Measurements from ENCODE around the gene SMARCAL1. TPM values are rescaled to one million over a fixed set of nuclear protein-coding genes. Genes with fewer than 3 reads are reported as not detected.
A peak's percentile ranks its signal among the peaks of the same experiment; 100 is the strongest.

SMARCAL1 gene
- total RNA-seq, 1 experiment from 2014 or later: 26.4 TPM

DNA sequence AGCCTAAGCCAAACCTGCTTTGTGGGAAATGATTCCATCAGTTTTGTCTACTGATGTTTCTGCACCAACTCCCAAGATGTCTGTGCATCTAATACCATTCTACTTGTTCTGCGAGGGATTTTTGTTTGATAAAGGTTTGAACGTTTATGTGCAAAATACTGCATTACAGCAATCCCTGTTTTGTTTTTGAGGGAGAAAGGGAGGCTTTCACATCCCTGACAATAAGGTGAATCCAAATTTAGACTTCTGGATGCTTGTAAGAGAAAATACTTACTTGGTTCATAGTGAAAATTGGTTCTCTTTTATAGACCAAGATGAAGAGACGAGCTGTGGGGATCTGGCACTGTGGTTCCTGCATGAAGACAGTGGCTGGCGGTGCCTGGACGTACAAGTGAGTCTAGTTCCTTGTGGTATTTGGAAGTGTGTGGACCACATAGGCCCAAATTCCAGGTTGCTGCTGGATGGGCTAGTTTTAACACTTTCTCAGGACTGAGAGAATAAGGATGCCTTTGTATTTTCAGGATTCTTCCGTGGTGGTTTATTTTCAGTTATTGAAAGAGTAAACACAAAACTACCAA lies 87.4 kb downstream of the SMARCAL1 start:
- CTCF ChIA-PET: no interaction called here

DNA sequence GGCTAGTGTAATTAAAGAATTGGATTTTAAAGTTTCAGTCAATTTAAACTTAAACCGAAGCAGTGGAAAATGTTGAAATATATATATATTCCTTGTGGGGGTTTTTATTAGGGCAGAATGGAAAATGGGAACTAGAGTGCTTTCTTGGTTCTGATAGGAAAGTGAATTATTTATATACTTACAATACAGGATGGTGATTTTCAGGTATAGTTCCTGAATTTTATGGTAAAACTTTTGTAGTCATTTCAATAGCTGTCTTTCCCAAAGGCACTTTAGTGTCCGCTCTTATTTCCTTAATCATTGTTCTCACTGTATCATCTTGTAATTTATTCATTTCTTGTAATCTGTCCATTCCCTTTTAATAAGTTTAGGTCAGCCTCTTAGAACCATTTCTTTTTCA lies 88.3 kb downstream of the SMARCAL1 start:
- Histone ChIP-seq H3K27me3 (ENCODE audit: control insufficient read depth, insufficient read depth, low read length) (no peaks in the 10 kb centered on the region), H3K36me3 (ENCODE audit: control insufficient read depth, insufficient read depth, low read length) (peaks cover 38% of the 10 kb centered on the region), H3K27ac (ENCODE audit: low read length) (peak overlapping the region; percentile 98), H3K4me1 (ENCODE audit: control insufficient read depth, insufficient read depth, low read length) (peaks cover 20% of the 10 kb centered on the region), H3K4me3 (ENCODE audit: low read depth in 2 of 2, low read length in 2 of 2) (peak overlapping the region; percentile 89 to 93), H3K9me3 (ENCODE audit: control insufficient read depth, insufficient read depth, low read depth, low read length) (no peaks in the 10 kb centered on the region)
- ChIA-PET POLR2A (interaction anchor here (0.6 kb wide), 2 partner anchors 169 to 244 kb away, joined by 6 to 7 read pairs; no protein-coding TSS in a partner anchor), CTCF (no interaction called here)
- ATAC-seq (no peak), DNase-seq (ENCODE audit: low read depth, low spot score) (no peak)
- intact Hi-C loops (cut with micrococcal nuclease; ENCODE audit: unreplicated experiment) (no loop called here), in situ Hi-C loops (cut with HindIII; ENCODE audit: low pct_unique_long_range_greater_than_20kb, low sequenced_read_pairs) (no loop called here)
- TF ChIP-seq TCF7L2 (IDR thresholded peaks at IDR 0.05; ENCODE audit: low read depth, low read length): no peak
- TF ChIP-seq, protein P1, sequence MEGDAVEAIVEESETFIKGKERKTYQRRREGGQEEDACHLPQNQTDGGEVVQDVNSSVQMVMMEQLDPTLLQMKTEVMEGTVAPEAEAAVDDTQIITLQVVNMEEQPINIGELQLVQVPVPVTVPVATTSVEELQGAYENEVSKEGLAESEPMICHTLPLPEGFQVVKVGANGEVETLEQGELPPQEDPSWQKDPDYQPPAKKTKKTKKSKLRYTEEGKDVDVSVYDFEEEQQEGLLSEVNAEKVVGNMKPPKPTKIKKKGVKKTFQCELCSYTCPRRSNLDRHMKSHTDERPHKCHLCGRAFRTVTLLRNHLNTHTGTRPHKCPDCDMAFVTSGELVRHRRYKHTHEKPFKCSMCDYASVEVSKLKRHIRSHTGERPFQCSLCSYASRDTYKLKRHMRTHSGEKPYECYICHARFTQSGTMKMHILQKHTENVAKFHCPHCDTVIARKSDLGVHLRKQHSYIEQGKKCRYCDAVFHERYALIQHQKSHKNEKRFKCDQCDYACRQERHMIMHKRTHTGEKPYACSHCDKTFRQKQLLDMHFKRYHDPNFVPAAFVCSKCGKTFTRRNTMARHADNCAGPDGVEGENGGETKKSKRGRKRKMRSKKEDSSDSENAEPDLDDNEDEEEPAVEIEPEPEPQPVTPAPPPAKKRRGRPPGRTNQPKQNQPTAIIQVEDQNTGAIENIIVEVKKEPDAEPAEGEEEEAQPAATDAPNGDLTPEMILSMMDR (IDR thresholded peaks at IDR 0.05): no peak
- TF ChIP-seq, protein P2, sequence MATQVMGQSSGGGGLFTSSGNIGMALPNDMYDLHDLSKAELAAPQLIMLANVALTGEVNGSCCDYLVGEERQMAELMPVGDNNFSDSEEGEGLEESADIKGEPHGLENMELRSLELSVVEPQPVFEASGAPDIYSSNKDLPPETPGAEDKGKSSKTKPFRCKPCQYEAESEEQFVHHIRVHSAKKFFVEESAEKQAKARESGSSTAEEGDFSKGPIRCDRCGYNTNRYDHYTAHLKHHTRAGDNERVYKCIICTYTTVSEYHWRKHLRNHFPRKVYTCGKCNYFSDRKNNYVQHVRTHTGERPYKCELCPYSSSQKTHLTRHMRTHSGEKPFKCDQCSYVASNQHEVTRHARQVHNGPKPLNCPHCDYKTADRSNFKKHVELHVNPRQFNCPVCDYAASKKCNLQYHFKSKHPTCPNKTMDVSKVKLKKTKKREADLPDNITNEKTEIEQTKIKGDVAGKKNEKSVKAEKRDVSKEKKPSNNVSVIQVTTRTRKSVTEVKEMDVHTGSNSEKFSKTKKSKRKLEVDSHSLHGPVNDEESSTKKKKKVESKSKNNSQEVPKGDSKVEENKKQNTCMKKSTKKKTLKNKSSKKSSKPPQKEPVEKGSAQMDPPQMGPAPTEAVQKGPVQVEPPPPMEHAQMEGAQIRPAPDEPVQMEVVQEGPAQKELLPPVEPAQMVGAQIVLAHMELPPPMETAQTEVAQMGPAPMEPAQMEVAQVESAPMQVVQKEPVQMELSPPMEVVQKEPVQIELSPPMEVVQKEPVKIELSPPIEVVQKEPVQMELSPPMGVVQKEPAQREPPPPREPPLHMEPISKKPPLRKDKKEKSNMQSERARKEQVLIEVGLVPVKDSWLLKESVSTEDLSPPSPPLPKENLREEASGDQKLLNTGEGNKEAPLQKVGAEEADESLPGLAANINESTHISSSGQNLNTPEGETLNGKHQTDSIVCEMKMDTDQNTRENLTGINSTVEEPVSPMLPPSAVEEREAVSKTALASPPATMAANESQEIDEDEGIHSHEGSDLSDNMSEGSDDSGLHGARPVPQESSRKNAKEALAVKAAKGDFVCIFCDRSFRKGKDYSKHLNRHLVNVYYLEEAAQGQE (IDR thresholded peaks at IDR 0.05; ENCODE audit: insufficient read depth in 1 of 2, low read depth in 2 of 2, low read length in 1 of 2): no peak
- no peak for TF ChIP-seq SIN3A (IDR thresholded peaks at IDR 0.05; ENCODE audit: borderline replicate concordance, insufficient read depth, low read depth, low read length)
- TF ChIP-seq POLR2AphosphoS5 (IDR thresholded peaks at IDR 0.05; ENCODE audit: low read depth, low read length): no peak
- BruUV-seq (replicated peaks): no TSS peak

More for the DNA sequence above, 87.4 kb downstream of the SMARCAL1 start:
- BruUV-seq (replicated peaks): TSS peak; percentile 81
- no peaks in the 10 kb centered on the region for H3K9me3 ChIP-seq (ENCODE audit: control insufficient read depth, insufficient read depth, low read depth, low read length)
- POLR2A ChIA-PET: interaction anchor here (0.5 kb wide), 1 partner anchor 41 kb away, joined by 8 read pairs; no protein-coding TSS in a partner anchor
- DNase-seq (ENCODE audit: low read depth, low spot score) (no peak), ATAC-seq (no peak)
- no peaks in the 10 kb centered on the region for H3K27me3 ChIP-seq (ENCODE audit: control insufficient read depth, insufficient read depth, low read length)
- H3K27ac ChIP-seq (ENCODE audit: low read length): peak overlapping the region; percentile 98
- H3K4me1 ChIP-seq (ENCODE audit: control insufficient read depth, insufficient read depth, low read length): peaks cover 20% of the 10 kb centered on the region
- TF ChIP-seq TCF7L2 (IDR thresholded peaks at IDR 0.05; ENCODE audit: low read depth, low read length): no peak
- TF ChIP-seq SIN3A (IDR thresholded peaks at IDR 0.05; ENCODE audit: borderline replicate concordance, insufficient read depth, low read depth, low read length): no peak
- 0 out of 2 replicates have a peak, but pooled peaks have one; percentile 6 for TF ChIP-seq POLR2AphosphoS5 (IDR thresholded peaks at IDR 0.05; ENCODE audit: low read depth, low read length)
- in situ Hi-C loops (cut with HindIII; ENCODE audit: low pct_unique_long_range_greater_than_20kb, low sequenced_read_pairs) (no loop called here), intact Hi-C loops (cut with micrococcal nuclease; ENCODE audit: unreplicated experiment) (no loop called here)
- H3K36me3 ChIP-seq (ENCODE audit: control insufficient read depth, insufficient read depth, low read length): peaks cover 38% of the 10 kb centered on the region
- H3K4me3 ChIP-seq (ENCODE audit: low read depth in 2 of 2, low read length in 2 of 2): peak overlapping the region; percentile 89 to 93

DNA sequence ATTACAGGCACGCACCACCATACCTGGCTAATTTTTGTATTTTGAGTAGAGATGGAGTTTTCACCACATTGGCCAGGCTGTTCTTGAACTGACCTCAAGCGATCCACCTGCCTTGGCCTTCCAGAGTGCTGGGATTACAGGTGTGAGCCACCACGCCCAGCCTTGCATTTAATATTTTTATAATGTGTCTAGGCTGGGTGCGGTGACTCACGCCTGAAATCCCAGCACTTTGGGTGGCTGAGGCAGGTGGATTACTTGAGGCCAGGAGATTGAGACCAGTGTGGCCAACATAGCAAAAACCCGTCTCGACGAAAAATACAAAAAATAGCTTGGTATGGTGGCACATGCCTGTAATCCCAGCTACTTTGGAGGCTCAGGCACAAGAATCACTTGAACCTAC lies 89.6 kb downstream of the SMARCAL1 start:
- H3K27me3 ChIP-seq (ENCODE audit: control insufficient read depth, insufficient read depth, low read length): no peaks in the 10 kb centered on the region
- ChIA-PET POLR2A (no interaction called here), CTCF (no interaction called here)
- no TSS peak for BruUV-seq (replicated peaks)
- H3K36me3 ChIP-seq (ENCODE audit: control insufficient read depth, insufficient read depth, low read length): peaks cover 38% of the 10 kb centered on the region
- H3K4me3 ChIP-seq (ENCODE audit: low read depth in 2 of 2, low read length in 2 of 2): no peak overlapping the region
- TF ChIP-seq, protein P2 (IDR thresholded peaks at IDR 0.05; ENCODE audit: insufficient read depth in 1 of 2, low read depth in 2 of 2, low read length in 1 of 2): no peak
- TF ChIP-seq TCF7L2 (IDR thresholded peaks at IDR 0.05; ENCODE audit: low read depth, low read length): no peak
- TF ChIP-seq, protein P1 (IDR thresholded peaks at IDR 0.05): no peak
- in situ Hi-C loops (cut with HindIII; ENCODE audit: low pct_unique_long_range_greater_than_20kb, low sequenced_read_pairs) (no loop called here), intact Hi-C loops (cut with micrococcal nuclease; ENCODE audit: unreplicated experiment) (no loop called here)
- no peak for DNase-seq (ENCODE audit: low read depth, low spot score)
- H3K4me1 ChIP-seq (ENCODE audit: control insufficient read depth, insufficient read depth, low read length): peaks cover 20% of the 10 kb centered on the region
- H3K27ac ChIP-seq (ENCODE audit: low read length): no peak overlapping the region
- no peaks in the 10 kb centered on the region for H3K9me3 ChIP-seq (ENCODE audit: control insufficient read depth, insufficient read depth, low read depth, low read length)
- ATAC-seq: no peak
